HEK293 (cell line): ENCODE measurements around the gene MEIKIN.

Experiments used
- CTCF ChIP-seq: fragments of 450-650 bp; formaldehyde crosslinking; IDR thresholded peaks from 2 replicates; pipeline ENCODE4 v1.5.1; 2016; ENCODE audit warnings: missing biosample characterization, missing genetic modification characterization
- PATZ1 ChIP-seq: fragments of 450-650 bp; formaldehyde crosslinking; IDR thresholded peaks from 2 replicates; pipeline ENCODE4 v1.5.1; 2016; ENCODE audit warnings: missing biosample characterization, missing genetic modification characterization
- TSHZ1 ChIP-seq: fragments of 450-650 bp; formaldehyde crosslinking; IDR thresholded peaks from 2 replicates; pipeline ENCODE4 v1.5.1; 2016; ENCODE audit warnings: missing biosample characterization, missing genetic modification characterization, borderline replicate concordance
- YY1 ChIP-seq: fragments of 450-650 bp; formaldehyde crosslinking; IDR thresholded peaks from 2 replicates; pipeline ENCODE4 v1.5.1; 2018; ENCODE audit warnings: missing biosample characterization, missing genetic modification characterization
- ZFP3 ChIP-seq: fragments of 450-650 bp; formaldehyde crosslinking; IDR thresholded peaks from 2 replicates; pipeline ENCODE4 v1.5.1; 2016; ENCODE audit warnings: low read depth, missing biosample characterization, missing genetic modification characterization
- ZNF140 ChIP-seq: fragments of 450-650 bp; formaldehyde crosslinking; IDR thresholded peaks from 2 replicates; pipeline ENCODE4 v1.5.1; 2016; ENCODE audit warnings: missing biosample characterization, missing genetic modification characterization
- ZNF221 ChIP-seq: fragments of 450-650 bp; formaldehyde crosslinking; IDR thresholded peaks from 2 replicates; pipeline ENCODE4 v1.5.1; 2017; ENCODE audit warnings: missing biosample characterization, missing genetic modification characterization, borderline replicate concordance
- ZNF266 ChIP-seq: fragments of 450-650 bp; formaldehyde crosslinking; IDR thresholded peaks from 2 replicates; pipeline ENCODE4 v1.5.1; 2016; ENCODE audit warnings: missing biosample characterization, missing genetic modification characterization, low read depth
- ZNF394 ChIP-seq: fragments of 450-650 bp; formaldehyde crosslinking; IDR thresholded peaks from 2 replicates; pipeline ENCODE4 v1.5.1; 2016; ENCODE audit warnings: missing biosample characterization, missing genetic modification characterization, mild to moderate bottlenecking, moderate library complexity, borderline replicate concordance
- ZNF426 ChIP-seq: fragments of 450-650 bp; formaldehyde crosslinking; IDR thresholded peaks from 2 replicates; pipeline ENCODE4 v1.5.1; 2017; ENCODE audit warnings: missing biosample characterization, missing genetic modification characterization, mild to moderate bottlenecking, inconsistent platforms, moderate library complexity
- ZNF596 ChIP-seq: fragments of 450-650 bp; IDR thresholded peaks from 2 replicates; pipeline ENCODE4 v1.5.0; 2018; ENCODE audit warnings: missing biosample characterization, mild to moderate bottlenecking, missing genetic modification characterization, moderate library complexity
- ZSCAN16 ChIP-seq: fragments of 450-650 bp; formaldehyde crosslinking; IDR thresholded peaks from 2 replicates; pipeline ENCODE4 v1.5.1; 2016; ENCODE audit warnings: missing biosample characterization, missing genetic modification characterization

GRCh38 chr5:131993676-131994075 is 48.2 kb upstream of the MEIKIN start:
- no peak for TF ChIP-seq YY1 (tag by site-specific recombination)
- no peak for TF ChIP-seq ZNF221 (tag by site-specific recombination)
- TF ChIP-seq ZNF596, result no peak
- no peak for TF ChIP-seq CTCF
- no peak for TF ChIP-seq ZNF426 (tag by site-specific recombination)
- TF ChIP-seq ZSCAN16 (tag by site-specific recombination), result no peak
- TF ChIP-seq PATZ1 (tag by site-specific recombination), result no peak
- TF ChIP-seq ZFP3 (tag by site-specific recombination), result no peak
- TF ChIP-seq TSHZ1 (tag by site-specific recombination), result no peak
- no peak for TF ChIP-seq ZNF394 (tag by site-specific recombination)
- no peak for TF ChIP-seq ZNF140 (tag by site-specific recombination)
- no peak for TF ChIP-seq ZNF266 (tag by site-specific recombination)
